ENCODE measurements around the gene MELTF. TPM values are rescaled to one million over a fixed set of nuclear protein-coding genes. Genes with fewer than 3 reads are reported as not detected.

The MELTF gene
- total RNA-seq, 1 experiment from 2014 or later = 18.7 TPM

DNA sequence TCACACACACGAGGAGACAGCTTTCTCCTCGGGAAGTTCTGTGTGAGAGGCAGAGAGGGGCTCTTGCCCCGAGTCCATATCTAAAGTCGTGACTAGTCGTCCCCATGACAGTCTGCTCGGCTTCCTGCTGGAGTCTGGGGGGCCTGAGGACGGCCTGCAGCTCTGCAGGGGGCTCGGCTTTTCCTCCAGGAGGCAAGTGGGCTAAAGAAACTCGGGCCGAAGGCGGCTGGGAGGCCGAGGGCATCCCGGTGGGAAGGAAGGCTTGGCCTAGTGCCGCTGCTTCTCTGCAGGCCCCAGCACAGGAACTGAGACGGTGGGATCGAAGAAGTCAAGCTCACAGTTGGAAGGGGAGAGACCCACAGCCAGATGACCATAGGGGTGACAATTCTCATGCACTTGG lies 35.6 kb downstream of the MELTF start:
- no peak overlapping the region for H3K27ac ChIP-seq (ENCODE audit: low read length)
- peaks cover 10% of the 10 kb centered on the region; the same call in 1 of the 2 replicates for H3K4me1 ChIP-seq (ENCODE audit: control insufficient read depth, insufficient read depth, low read length)
- DNase-seq (ENCODE audit: low read depth, low spot score) (no peak), ATAC-seq (no peak)
- H3K27me3 ChIP-seq (ENCODE audit: control insufficient read depth, insufficient read depth, low read length) = no peaks in the 10 kb centered on the region
- no peak overlapping the region for H3K4me3 ChIP-seq (ENCODE audit: low read depth in 2 of 2, low read length in 2 of 2)
- TF ChIP-seq TCF7L2 (IDR thresholded peaks at IDR 0.05; ENCODE audit: low read depth, low read length) (no peak), SIN3A (IDR thresholded peaks at IDR 0.05; ENCODE audit: borderline replicate concordance, insufficient read depth, low read depth, low read length) (no peak), POLR2AphosphoS5 (IDR thresholded peaks at IDR 0.05; ENCODE audit: low read depth, low read length) (no peak)
- TF ChIP-seq, protein P1, sequence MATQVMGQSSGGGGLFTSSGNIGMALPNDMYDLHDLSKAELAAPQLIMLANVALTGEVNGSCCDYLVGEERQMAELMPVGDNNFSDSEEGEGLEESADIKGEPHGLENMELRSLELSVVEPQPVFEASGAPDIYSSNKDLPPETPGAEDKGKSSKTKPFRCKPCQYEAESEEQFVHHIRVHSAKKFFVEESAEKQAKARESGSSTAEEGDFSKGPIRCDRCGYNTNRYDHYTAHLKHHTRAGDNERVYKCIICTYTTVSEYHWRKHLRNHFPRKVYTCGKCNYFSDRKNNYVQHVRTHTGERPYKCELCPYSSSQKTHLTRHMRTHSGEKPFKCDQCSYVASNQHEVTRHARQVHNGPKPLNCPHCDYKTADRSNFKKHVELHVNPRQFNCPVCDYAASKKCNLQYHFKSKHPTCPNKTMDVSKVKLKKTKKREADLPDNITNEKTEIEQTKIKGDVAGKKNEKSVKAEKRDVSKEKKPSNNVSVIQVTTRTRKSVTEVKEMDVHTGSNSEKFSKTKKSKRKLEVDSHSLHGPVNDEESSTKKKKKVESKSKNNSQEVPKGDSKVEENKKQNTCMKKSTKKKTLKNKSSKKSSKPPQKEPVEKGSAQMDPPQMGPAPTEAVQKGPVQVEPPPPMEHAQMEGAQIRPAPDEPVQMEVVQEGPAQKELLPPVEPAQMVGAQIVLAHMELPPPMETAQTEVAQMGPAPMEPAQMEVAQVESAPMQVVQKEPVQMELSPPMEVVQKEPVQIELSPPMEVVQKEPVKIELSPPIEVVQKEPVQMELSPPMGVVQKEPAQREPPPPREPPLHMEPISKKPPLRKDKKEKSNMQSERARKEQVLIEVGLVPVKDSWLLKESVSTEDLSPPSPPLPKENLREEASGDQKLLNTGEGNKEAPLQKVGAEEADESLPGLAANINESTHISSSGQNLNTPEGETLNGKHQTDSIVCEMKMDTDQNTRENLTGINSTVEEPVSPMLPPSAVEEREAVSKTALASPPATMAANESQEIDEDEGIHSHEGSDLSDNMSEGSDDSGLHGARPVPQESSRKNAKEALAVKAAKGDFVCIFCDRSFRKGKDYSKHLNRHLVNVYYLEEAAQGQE (IDR thresholded peaks at IDR 0.05; ENCODE audit: insufficient read depth in 1 of 2, low read depth in 2 of 2, low read length in 1 of 2) = no peak
- TF ChIP-seq, protein P2, sequence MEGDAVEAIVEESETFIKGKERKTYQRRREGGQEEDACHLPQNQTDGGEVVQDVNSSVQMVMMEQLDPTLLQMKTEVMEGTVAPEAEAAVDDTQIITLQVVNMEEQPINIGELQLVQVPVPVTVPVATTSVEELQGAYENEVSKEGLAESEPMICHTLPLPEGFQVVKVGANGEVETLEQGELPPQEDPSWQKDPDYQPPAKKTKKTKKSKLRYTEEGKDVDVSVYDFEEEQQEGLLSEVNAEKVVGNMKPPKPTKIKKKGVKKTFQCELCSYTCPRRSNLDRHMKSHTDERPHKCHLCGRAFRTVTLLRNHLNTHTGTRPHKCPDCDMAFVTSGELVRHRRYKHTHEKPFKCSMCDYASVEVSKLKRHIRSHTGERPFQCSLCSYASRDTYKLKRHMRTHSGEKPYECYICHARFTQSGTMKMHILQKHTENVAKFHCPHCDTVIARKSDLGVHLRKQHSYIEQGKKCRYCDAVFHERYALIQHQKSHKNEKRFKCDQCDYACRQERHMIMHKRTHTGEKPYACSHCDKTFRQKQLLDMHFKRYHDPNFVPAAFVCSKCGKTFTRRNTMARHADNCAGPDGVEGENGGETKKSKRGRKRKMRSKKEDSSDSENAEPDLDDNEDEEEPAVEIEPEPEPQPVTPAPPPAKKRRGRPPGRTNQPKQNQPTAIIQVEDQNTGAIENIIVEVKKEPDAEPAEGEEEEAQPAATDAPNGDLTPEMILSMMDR (IDR thresholded peaks at IDR 0.05) = no peak
- no peaks in the 10 kb centered on the region for H3K9me3 ChIP-seq (ENCODE audit: control insufficient read depth, insufficient read depth, low read depth, low read length)
- CTCF ChIA-PET = no interaction called here
- in situ Hi-C loops (cut with HindIII; ENCODE audit: low pct_unique_long_range_greater_than_20kb, low sequenced_read_pairs) = no loop called here
- H3K36me3 ChIP-seq (ENCODE audit: control insufficient read depth, insufficient read depth, low read length) = no peaks in the 10 kb centered on the region
- intact Hi-C loops (cut with micrococcal nuclease; ENCODE audit: unreplicated experiment) = no loop called here
- BruUV-seq (replicated peaks) = no TSS peak
- POLR2A ChIA-PET = no interaction called here

DNA sequence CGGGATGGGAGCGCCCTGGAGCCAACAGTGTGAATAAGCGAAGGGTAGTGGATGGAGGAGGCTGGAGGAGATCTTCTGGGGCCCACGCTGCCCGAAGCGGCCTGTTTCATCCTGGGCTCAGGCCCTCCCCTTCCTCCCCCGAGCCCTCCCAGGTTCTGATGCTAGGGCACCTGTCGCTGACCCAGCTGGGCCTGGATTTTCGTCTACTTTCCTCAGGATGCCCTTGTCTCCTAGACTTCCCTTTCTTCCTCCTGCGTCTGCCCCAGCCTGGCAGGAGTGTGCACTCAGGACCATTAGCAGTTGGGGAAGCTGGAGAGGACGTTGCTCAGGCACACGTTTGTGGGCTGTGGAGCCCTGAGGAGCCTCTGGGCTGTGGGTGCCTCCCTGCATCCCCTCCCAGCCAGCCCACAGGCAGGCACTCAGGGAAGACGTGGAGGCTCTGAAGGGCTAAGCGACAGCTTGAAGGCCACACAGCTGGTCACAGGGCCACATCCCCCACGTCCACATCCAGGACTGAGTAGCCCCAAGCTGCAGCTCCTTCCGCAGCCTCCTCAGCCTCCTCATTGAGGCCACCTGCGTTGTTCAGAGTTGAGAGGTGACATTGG lies 37.1 kb downstream of the MELTF start:
- Histone ChIP-seq H3K36me3 (ENCODE audit: control insufficient read depth, insufficient read depth, low read length) (no peaks in the 10 kb centered on the region), H3K4me3 (ENCODE audit: low read depth in 2 of 2, low read length in 2 of 2) (no peak overlapping the region), H3K4me1 (ENCODE audit: control insufficient read depth, insufficient read depth, low read length) (peaks cover 10% of the 10 kb centered on the region; the same call in 1 of the 2 replicates), H3K9me3 (ENCODE audit: control insufficient read depth, insufficient read depth, low read depth, low read length) (no peaks in the 10 kb centered on the region), H3K27ac (ENCODE audit: low read length) (no peak overlapping the region), H3K27me3 (ENCODE audit: control insufficient read depth, insufficient read depth, low read length) (no peaks in the 10 kb centered on the region)
- DNase-seq (ENCODE audit: low read depth, low spot score) (no peak), ATAC-seq (no peak)
- ChIA-PET CTCF (no interaction called here), POLR2A (interaction anchor here (0.7 kb wide), 1 partner anchor 303 kb away, joined by 4 read pairs; no protein-coding TSS in a partner anchor)
- in situ Hi-C loops (cut with HindIII; ENCODE audit: low pct_unique_long_range_greater_than_20kb, low sequenced_read_pairs) = no loop called here
- BruUV-seq (replicated peaks) = no TSS peak
- no peak for TF ChIP-seq SIN3A (IDR thresholded peaks at IDR 0.05; ENCODE audit: borderline replicate concordance, insufficient read depth, low read depth, low read length)
- intact Hi-C loops (cut with micrococcal nuclease; ENCODE audit: unreplicated experiment) = no loop called here

Measured in Panc1 (cell line).